GM21528 (cell line): ENCODE measurements around the gene MYO5B.
"Not testable (repeated sequence)": the region's sequence is repeated elsewhere in the genome, so short reads cannot be mapped to it uniquely, and the experiment has no call there.

Experiments
- ATAC-seq: cut with Tn5 transposase; IDR thresholded peaks from one replicate; pipeline ENCODE4 v1.9.1; 2021; ENCODE audit warnings: mild to moderate bottlenecking, moderate library complexity; ENCODE audit not compliant: unreplicated experiment, low FRiP score

The MYO5B gene

GRCh38 chr18:50111398-50111797 is 83.5 kb downstream of the MYO5B start:
- no peak for ATAC-seq

GRCh38 chr18:50107468-50107977 is 87.4 kb downstream of the MYO5B start:
- no peak for ATAC-seq

DNA sequence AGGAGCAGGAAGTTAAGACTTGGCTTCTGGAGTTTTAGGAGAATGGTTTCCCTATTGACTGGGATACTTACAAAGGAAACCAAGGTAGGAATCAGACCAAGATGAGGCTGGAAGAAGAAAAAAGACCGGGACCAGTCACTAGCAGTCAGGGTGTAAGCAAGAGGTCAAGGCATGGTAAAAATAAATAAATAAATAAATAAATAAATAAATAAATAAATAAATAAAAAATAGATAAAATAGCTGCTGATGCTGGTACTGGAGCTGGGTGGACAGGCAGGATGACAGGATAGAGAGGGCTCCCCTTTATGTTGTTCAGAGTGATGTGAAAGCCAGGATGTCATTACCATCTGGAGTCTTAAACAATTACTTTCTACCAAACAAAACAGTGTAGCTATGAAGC is 89.9 kb downstream of the MYO5B start:
- no peak for ATAC-seq

DNA sequence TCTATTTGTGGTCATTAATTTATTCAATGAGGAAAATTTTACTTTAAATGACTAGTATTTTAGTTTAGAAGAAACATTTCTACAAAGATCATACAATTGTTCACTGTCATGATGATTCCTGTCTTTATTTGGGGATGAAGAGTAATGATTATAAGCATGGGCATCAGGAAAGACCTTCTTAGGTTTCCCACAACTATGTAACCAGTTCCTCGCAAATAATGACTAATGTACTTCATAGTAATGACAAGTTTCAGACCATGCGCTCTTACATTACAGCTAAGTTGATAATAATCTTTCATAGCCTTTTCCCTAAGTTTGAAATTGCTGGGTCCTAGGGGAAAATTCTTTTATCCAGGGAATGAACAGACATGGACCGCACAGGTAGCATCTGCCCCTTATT is 90.5 kb downstream of the MYO5B start:
- no peak for ATAC-seq

DNA sequence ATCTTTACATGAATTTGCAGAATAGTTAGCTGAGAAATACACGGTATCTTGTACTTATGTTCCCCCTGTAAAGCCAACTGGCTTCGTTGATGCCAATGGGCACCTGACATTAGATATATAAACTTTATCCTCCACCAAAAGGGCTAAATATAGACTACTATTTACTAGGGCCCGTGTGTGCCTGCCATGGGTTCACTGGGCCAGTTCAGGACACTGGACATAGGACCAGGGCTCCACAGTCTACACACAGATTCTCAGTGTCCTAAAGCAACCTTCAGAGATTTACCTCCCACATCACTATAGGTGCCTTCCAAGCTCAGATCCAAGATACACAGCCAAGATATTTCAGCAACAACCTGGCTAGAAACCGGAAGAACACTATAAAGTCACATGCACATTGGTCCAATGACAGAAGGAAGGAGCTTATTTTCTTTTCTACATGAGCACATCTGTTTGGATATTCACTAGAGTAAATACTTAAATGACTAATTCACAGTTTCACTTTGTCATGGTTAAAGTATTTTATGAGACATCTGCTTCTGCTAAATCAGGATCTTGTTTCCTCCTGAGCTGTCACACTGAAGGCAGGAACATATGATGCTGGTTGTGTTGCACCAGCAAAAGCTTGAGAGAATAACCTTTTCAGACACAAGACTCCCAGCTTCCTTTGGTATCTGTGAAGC is 95.1 kb downstream of the MYO5B start:
- peak; percentile 66 for ATAC-seq

- ATAC-seq = no peak
Measured at GRCh38 chr18:50097702-50098101, 97.2 kb downstream of the MYO5B start.

- no peak for ATAC-seq
Measured at GRCh38 chr18:50096766-50097435, 98.0 kb downstream of the MYO5B start.

DNA sequence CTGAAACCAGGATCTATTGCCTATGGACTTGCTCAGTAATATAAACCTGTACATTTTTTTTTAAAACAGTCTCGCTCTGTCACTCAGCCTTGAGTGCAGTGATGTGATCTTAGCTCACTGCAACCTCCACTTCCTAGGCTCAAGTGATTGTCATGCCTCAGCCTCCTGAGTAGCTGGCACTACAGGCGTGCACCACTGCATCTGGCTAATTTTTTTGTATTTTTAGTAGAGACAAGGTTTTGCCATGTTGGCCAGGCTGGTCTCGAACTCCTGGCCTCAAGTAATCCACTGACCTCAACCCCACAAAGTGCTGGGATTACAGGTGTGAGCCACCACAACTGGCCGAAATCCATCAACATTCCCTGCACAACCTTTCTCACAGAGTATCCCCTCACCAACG is 100.2 kb downstream of the MYO5B start:
- not testable (repeated sequence) for ATAC-seq

- ATAC-seq = no peak
Measured at GRCh38 chr18:50094221-50094773, 100.7 kb downstream of the MYO5B start.

DNA sequence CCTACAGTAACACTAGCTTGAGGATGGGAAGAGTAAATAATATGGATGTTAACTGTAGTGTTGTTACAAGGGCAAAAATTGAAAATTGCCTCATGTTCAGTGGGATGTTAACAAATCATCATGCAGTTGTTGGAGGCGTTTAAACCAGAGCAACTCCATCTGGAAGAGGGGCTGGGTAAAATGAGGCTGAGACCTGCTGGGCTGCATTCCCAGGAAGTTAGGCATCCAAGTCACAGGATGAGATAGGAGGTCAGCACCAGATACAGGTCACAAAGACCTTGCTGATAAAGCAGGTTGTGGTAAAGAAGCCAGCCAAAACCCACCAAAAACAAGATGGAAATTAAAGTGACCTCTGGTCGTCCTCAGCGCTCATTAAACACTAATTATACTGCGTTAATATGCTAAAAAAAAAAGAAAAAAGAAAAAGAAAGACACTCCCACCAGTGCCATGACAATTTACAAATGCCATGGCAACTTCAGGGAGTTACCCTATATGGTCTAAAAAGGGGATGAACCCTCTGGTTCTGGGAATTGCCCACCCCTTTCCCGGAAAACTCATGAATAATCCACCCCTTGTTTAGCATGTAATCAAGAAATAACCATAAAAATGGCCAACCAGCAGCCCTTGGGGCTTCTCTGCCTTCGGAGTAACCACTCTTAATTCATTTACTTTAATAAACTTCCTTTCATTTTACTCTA is 101.4 kb downstream of the MYO5B start:
- no peak for ATAC-seq

DNA sequence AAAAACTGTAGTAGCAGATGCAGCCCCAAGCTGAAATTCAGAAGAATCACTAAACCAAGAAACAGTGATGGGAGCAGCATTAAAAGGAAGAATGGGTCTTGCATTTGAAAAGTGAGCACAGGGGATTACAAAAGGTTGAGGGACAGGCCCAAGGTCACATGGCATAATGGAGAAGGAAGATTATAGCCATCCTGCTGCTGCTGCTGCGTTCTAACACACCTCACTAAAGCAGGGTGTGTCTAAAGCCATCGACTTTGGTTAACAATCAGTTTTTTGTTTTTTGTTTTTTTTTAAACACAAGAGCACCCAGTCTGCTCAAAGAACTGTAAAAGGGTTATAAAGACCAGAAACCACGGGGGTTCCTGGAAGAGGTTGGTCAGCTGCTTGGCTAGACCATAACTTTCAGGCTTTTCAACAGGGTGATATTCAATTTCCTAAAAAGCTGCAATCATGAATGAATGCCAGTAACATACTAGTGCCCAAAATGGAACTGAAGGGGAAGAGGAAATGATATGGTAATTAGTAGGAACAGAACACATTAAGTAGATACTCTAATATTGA is 102.6 kb downstream of the MYO5B start:
- no peak for ATAC-seq

DNA sequence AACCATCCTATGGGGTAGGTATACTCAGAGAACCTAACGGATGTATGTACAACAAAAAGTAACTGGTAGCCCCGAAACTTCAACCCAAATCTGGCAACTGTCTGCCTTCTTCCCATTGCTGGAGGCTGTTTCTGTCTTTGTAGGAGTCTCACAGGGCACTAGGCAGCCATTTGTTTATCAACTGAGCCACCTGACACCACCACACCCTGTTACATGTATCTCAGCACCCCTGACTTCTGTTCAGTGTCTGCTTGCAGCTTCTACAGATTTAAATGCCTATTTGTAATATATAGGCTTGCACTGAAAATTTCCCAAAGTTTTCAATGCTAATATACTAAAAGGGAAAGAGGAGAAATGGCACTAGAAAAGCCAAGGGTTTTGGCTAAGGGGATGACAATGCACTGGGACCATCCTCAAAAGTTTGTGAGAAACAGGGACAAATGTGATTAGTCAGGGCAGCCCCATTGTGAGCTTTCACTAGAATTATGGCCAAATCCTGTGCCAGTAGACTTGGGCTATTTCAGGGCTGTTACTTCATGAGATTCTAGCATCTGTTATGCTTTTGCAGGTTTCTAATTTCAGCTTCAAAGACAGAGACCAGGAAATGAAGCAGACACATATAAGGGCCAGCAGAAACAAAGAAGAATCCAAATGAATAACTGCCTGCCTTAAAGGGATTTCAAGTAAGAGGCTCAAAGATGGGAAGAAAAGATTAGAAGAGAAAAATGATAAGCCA is 103.3 kb downstream of the MYO5B start:
- no peak for ATAC-seq

DNA sequence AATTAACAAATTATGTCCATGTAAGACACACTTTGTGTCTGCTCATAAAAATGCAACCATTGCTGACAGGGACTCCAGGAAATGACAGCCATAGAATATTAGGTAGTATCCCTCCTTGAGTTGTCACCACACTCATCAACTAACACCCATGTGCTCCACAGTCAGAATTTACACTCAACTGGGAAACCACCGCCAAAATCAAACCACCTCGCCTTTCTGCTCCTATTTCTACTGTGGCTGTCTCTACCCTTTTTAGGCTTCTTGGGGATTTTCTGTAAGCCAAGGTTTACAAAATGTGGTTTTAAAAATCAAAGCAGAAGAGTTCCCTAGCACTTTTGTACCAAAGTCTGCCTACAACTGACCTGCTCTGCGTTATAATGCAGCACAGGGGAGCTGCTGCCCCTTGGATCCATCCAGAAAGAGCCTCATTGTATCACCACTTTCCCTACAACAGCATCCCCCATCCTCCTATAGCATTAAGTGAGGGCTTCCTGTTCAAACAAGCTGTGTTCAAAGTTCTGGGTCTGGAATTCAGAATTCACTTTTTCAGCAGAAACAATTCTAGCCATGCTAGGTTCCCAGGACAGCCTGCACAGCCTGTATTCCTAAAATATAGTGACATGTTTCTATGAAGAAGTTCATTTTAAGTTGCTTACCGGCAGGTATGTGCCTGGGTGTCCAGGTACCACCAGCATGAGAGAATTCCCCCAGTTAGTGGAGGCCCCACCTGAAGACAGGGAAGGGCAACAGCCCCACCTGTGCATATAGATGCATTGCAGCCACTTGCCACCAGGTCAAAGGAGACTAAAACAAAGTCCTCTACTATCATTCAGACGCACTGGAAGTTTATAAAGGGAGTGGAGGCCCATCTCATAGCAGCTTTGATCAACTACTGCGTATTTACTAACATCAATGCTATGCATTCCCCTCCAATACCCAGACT is 104.3 kb downstream of the MYO5B start:
- ATAC-seq = no peak

- ATAC-seq = no peak
Measured at GRCh38 chr18:50089702-50090101, 105.2 kb downstream of the MYO5B start.

GRCh38 chr18:50083708-50084107 is 111.2 kb downstream of the MYO5B start:
- no peak for ATAC-seq

DNA sequence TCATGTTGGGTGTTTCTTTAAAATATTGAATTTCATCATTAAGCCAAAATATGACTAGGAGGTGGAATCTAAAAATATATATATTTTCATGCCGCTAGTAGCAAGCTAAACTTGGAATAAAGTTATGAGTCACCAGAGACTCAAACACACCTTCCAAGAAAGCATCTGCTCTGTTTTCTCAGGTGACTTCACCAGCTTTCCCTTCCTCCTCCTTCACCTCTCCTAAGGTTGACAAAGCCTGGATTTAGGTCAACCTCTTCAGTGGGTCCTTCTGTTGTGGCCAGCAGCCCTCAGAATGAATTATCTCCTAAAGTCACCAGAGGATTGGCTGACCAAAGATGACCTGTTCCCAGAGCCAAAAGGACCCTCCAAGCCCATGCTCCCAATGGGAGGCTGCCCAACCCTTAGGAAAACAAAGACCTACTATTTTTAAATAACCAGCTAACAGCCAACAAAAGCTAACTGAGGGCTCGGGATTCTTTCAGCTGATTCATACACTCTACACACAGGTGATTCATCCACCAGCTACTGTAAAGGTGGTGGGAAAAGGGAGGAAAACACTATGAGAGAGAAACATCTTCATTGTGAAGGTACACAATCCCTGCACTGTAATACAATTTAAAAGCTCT is 113.9 kb downstream of the MYO5B start:
- no peak for ATAC-seq

- ATAC-seq = no peak
Measured at GRCh38 chr18:50080316-50080715, 114.6 kb downstream of the MYO5B start.

GRCh38 chr18:50079571-50080295 is 115.2 kb downstream of the MYO5B start:
- no peak for ATAC-seq
